GM21825 (cell line): ENCODE data around the gene MKLN1.

Experiments used
- ATAC-seq: cut with Tn5 transposase; IDR thresholded peaks from one replicate; pipeline ENCODE4 v1.9.1; 2021; ENCODE audit warnings: mild to moderate bottlenecking, moderate library complexity; ENCODE audit not compliant: unreplicated experiment

The MKLN1 gene

GRCh38 chr7:131346885-131347592 is 19.4 kb downstream of the MKLN1 start:
- no peak for ATAC-seq

- no peak for ATAC-seq
These were observed 24.4 kb downstream of the MKLN1 start for GRCh38 chr7:131352032-131352431.

- no peak for ATAC-seq
These were observed 26.7 kb downstream of the MKLN1 start for GRCh38 chr7:131354390-131354789.

- ATAC-seq: no peak
These were observed 28.5 kb downstream of the MKLN1 start for GRCh38 chr7:131355917-131356777.

- ATAC-seq: no peak
These were observed 29.7 kb downstream of the MKLN1 start for GRCh38 chr7:131357282-131357880.

- ATAC-seq: no peak
These were observed 31.0 kb downstream of the MKLN1 start for GRCh38 chr7:131358636-131359035.

GRCh38 chr7:131359136-131359776 is 31.6 kb downstream of the MKLN1 start:
- ATAC-seq: no peak

GRCh38 chr7:131363719-131364118 is 36.0 kb downstream of the MKLN1 start:
- ATAC-seq: no peak

GRCh38 chr7:131364767-131365344 is 37.2 kb downstream of the MKLN1 start:
- no peak for ATAC-seq

GRCh38 chr7:131365838-131366237 is 38.2 kb downstream of the MKLN1 start:
- ATAC-seq: no peak

GRCh38 chr7:131369354-131369753 is 41.7 kb downstream of the MKLN1 start:
- no peak for ATAC-seq

GRCh38 chr7:131370523-131370968 is 42.9 kb downstream of the MKLN1 start:
- peak; percentile 70 for ATAC-seq

- ATAC-seq: no peak
These were observed 43.7 kb downstream of the MKLN1 start for GRCh38 chr7:131371411-131371810.

GRCh38 chr7:131372554-131372953 is 44.9 kb downstream of the MKLN1 start:
- ATAC-seq: no peak

- ATAC-seq: no peak
These were observed 47.1 kb downstream of the MKLN1 start for GRCh38 chr7:131374821-131375220.

- no peak for ATAC-seq
These were observed 53.6 kb downstream of the MKLN1 start for GRCh38 chr7:131381069-131381838.

- no peak for ATAC-seq
These were observed 56.0 kb downstream of the MKLN1 start for GRCh38 chr7:131383417-131384285.

GRCh38 chr7:131384286-131384635 is 56.6 kb downstream of the MKLN1 start:
- no peak for ATAC-seq

- no peak for ATAC-seq
These were observed 57.4 kb downstream of the MKLN1 start for GRCh38 chr7:131385039-131385605.
